NCI-H2196 treated with DMSO at 0.1 percent for 48 hours (cell line): ENCODE data around the gene PGM5.
"Not testable (repeated sequence)": the region's sequence is repeated elsewhere in the genome, so short reads cannot be mapped to it uniquely, and the experiment has no call there.

Experiments used
- DNase-seq: peaks from one replicate; lab custom pipeline; 2025; ENCODE audit not compliant: unreplicated experiment; lab: John Stamatoyannopoulos, UW

The PGM5 gene

GRCh38 chr9:68356380-68357118, at the start of gene PGM5:
PGM5 (plus strand) TSS chr9:68356611; CDS start chr9:68357128, 517 bp downstream.
- not testable (repeated sequence) for DNase-seq

GRCh38 chr9:68307127-68307526, 49.3 kb upstream of the PGM5 start:
- not testable (repeated sequence) for DNase-seq

DNA sequence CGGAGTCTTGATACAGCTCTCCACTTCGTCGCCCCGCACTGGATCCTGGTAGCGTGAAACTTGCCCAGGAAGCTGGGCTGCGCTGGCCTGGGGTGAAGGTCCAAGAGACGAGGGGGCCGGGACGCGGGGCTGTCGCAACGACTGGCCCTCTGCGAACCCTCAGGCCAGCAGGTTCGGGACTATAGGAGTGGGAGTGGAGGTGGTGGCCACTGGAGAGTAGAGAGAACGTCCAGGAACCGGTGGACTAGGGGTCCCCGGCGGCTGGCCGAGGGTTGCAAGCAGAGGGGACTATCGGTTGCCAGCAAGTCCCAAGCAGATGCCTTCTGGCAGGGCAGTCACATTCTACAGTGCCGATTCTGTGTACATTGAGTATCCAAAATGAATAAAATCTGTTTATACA, 48.8 kb upstream of the PGM5 start:
- not testable (repeated sequence) for DNase-seq

- DNase-seq: not testable (repeated sequence)
These were observed 45.2 kb upstream of the PGM5 start for GRCh38 chr9:68311208-68311607.

DNA sequence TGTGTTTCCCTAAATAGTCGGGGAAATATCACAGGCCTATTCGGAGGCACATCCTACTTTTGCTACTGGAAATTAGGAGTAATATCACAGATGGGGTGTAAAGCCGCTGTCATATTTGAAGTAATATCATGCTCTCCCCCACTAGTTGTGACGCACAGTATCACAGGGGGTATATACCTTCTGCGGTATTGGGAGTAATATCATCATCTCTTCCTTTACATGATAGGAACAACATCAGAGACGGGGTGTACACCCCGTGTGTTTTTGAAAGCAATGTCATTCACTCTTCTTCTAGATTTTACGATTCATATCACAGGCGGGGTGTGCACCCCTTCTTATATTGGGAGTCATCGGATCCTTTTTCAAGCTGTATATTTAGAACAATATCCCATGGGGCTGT, 38.2 kb upstream of the PGM5 start:
- not testable (repeated sequence) for DNase-seq

DNA sequence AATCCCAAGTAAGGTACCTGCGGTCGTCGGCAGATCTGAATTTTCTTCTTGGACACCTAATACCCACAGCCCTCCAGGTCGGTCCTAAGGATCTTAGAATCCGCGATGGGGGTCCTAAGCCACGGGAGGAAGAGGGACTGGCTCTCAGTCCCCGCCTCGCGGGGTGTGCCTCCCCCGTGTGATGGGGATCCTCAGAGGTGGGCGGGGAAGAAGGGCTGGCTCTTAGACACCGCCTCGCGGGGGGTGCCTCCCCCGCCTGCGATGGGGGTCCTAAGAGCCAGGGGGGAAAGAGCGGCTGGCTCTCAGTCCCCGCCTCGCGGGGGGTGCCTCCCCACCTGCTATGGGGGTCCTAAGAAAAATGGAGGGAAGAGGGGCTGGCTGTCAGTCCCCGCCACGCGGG, 32.7 kb upstream of the PGM5 start:
- DNase-seq: not testable (repeated sequence)

DNA sequence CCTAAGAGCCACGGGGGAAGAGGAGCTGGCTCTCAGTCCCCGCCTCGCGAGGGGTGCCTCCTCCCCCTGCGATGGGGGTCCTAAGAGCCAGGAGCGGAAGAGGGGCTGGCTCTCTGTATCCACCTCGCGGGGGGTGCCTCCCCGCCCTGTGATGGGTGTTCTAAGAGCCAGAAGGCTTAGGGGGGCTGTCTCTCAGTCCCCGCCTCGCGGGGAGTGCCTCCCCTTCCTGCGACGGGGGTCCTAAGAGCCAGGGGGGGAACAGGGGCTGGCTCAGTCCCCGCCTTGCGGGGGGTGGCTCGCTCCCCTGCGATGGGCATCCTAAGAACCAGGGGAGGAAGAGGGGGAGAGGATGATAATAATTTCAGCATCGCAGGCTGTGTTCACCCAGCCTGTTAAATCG, 31.9 kb upstream of the PGM5 start:
- DNase-seq: not testable (repeated sequence)

DNA sequence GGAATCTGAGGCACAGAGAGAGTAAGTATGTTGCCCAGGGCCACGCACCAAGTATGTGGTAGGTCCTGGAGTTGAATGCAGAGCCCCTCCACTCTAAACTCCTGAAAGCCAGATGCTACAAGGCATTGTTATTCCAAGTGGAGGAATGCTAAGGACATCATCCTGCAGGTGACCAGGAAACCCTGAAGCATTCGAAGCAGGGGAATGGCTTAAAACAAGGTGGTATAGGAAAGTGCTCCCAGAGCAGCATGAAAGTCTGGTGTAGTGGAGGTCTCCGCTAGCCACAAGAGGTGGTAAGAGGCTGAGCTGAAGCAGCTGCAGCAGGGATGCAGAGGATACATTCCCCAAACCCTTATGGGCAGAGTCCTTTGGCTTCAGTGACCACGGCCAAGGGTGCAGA, 27.3 kb upstream of the PGM5 start:
- DNase-seq: not testable (repeated sequence)

DNA sequence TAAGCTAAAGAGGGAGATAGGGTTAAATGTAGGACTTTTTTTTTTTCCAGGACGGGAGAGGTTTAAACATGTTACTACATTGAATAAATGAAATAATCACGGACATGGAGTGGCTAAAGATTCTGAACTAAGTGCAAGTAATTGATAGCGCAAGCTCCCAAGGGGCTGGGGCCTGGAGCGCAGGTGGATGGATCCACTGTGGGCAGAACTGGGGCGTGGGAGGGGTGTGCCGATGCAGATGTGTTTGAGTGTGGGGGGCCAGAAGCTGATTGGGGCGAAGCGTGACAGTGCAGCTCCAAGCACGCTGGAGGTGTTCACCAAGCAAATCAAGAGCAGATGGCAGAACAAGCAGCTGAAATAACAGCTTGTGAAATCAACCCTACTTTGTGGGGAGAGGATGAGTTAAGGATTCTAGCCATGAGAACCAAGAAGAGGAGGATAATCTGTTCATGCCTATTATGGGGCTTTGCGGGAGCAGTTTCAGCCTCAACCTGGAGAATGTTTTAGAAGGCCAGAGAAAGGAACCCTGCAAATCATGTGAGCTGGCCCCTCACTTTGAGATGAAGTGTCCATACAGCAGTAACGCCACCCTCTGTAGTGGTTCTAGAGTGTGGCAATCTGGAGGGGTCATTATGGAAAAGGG, 25.8 kb upstream of the PGM5 start:
- DNase-seq: not testable (repeated sequence)

DNA sequence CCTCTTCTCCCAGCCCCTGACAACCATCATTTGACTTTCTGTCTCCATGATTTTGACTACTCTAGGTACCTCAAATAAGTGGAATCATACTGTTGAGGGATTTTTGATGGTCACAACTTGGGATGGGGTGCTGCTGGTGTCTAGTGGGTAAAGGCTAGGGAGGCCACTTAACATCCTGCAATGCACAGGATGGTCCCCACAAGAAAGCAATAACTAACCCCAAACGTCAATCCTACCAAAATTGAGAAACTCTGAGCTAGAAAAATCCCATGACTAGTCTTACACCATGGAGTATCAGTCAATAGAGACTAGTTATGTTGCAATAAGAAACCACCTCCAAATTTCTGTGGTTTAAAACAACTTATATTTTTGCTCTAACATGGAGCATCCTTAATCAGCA, 24.3 kb upstream of the PGM5 start:
- DNase-seq: not testable (repeated sequence)

- not testable (repeated sequence) for DNase-seq
These were observed 20.5 kb upstream of the PGM5 start for GRCh38 chr9:68335935-68336334.

- not testable (repeated sequence) for DNase-seq
These were observed 19.6 kb upstream of the PGM5 start for GRCh38 chr9:68336639-68337339.

DNA sequence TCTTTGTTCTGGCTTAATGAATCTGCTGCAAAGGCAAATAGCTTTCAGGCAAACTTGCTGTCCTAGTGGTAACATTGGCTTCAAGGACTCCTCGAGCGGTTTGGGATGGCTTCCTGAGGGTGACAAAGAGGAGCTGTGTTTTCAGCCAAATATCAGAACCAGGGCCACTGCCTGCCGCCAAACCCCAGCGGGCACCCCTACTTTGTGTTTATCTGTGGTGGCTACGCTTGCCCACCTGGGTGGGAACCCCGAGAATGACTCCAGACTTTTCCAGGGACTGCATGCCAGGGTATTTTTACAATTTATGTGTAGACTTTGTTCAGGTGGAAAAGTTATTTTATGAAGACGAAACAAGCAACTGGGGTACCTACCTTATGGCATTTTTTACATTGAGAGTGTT, 18.4 kb upstream of the PGM5 start:
- DNase-seq: not testable (repeated sequence)

GRCh38 chr9:68342265-68343025, 14.0 kb upstream of the PGM5 start:
- not testable (repeated sequence) for DNase-seq

DNA sequence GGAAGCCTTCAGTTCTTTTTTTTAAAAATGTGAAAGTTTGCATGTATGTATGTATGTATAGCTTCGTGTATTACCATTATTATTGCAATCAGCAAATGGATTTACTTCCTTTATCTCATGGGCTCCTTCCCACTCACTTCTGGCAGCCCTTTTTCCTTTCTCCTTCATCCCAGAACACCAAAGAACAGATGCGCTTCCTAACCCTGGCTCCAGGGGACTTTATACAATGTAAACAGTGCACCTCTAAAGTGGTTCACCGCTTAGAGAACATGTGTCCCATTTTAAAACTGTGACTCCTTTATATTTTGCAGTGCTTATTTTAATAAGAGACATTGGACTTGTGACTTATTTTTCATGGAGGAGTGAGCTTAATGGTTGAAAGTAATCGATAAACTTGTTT, 13.2 kb upstream of the PGM5 start:
- not testable (repeated sequence) for DNase-seq

- not testable (repeated sequence) for DNase-seq
These were observed 12.4 kb upstream of the PGM5 start for GRCh38 chr9:68343992-68344391.

DNA sequence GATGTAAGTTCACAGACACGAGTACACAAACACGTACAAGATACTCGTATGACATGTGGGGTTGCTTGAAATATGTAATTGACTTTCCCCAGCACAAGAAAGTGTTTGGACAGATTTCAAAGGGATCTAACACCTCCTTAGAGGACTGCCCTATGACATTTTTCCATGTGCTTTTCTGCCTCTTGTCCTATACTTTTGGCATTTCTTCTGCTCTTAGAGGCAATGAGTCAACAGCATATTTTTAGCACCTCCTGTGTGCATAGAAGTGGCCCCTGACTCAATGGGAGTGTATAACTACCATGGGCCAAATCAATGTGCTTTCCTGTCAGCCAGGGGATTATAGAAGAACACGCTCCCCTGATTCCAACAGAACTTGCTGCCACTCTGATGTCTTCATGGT, 4.7 kb upstream of the PGM5 start:
- not testable (repeated sequence) for DNase-seq

GRCh38 chr9:68355993-68356379, 425 bp upstream of the PGM5 start:
- DNase-seq: not testable (repeated sequence)

DNA sequence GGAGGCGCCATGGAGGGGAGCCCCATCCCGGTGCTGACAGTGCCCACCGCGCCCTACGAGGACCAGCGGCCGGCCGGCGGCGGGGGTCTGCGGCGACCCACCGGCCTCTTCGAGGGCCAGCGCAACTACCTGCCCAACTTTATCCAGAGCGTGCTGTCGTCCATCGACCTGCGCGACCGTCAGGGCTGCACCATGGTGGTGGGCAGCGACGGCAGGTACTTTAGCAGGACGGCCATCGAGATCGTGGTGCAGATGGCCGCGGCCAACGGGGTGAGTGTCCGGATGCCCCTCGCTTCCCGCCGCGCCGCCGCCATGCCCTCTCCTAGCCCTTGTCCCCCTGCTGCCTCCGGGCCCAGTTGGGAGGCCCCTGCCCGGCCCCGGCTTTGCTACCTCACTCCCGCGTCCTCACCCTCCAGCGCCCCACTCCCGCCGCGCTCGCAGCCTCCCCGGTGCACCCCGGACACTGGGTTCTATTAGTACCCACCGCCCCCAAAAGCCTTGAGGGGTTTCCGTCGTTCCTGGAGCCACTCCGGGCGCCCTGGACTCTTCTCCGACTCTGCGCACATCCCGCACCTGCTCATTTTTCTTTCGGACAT, 806 bp downstream of the PGM5 start:
- DNase-seq: not testable (repeated sequence)

GRCh38 chr9:68366933-68367547, 10.6 kb downstream of the PGM5 start:
- DNase-seq: not testable (repeated sequence)
